NCI-H345 treated with DMSO at 0.1 percent for 48 hours (cell line): ENCODE results near the gene CEP63.

Experiments
- DNase-seq: peaks from one replicate; lab custom pipeline; 2025; ENCODE audit not compliant: unreplicated experiment; lab: John Stamatoyannopoulos, UW

CEP63 gene

DNA sequence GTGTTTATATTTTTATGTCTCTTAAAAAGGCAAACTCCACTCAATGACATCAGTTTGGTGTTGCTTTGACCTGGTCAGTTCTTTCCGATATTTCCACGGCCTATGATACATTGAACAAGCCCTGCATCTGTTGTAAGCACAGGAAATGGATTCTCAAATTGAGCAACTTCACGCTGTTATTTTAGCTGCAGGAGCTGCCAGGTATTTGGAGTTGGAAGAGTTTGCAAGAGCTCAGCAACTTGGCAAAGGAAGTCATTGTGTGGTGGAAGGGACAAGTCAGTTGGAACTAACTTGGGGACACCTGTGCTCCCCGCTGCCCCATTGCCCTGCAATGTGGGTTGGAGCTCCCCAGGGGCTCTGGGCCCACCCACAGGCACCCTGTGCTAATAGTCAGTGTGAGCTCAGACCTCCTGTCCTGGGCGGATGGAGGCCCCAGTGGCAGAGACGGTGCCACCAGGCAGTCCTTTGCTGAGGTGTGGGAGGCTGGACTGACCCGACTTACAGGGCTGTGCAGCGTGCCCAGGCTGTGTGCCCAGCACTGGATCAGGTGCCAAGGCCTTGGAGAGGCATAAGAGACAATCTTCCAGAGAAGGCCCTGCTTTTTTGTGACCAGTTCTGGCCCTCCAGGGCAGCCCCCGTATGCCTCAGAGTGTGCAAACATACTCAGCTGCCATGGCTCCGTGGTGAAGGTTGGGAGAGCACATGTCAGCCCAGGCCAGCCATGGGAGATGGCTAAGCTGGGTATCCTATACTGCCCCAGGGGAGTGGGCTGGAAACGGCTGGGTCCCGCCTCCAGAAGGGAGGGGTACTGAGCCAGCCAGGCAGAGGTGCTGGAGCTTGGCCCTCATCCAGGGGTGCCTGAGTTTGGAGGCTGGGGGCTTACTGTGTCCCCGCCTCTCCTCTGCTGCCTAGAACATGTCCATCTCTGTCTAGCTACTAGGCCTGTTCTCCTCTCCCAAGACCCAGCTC, 121.5 kb downstream of the CEP63 start:
- no peak for DNase-seq

DNA sequence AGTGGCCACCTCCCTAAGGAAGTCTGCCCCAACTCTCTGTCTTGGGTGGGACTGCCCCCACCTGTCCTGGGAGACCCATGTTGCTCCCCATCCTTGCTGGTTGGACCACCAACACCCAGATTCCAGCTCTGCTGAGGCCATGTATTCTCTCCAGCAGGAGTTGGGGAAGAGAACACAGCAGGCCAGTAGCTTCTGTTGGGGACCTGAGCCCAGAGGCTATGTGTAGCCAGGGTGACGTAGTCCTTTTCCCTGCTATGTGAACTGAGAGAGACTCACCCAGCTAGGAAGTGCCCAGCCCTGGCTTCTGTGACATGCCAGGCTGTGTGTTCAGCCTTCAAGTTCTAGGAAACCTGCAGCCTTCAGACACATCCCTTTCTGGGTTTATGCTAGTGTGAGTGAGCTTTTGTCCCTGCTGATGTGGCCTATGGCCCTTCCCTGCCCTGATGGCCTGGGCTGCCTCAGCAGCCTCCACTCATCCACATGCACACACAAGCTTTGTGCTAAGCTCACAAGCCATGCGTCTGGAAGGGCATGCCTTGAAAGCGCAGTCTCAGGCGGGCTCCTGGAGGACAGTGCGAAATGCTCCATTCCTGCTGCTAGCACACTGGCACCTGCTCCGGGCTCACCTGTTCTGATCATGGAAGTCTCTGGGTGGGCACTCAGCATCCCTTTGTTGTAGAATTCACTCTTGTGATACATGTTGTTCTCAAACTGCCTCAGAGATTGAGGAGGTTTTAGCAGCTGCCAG, 122.3 kb downstream of the CEP63 start:
- DNase-seq, result no peak

DNA sequence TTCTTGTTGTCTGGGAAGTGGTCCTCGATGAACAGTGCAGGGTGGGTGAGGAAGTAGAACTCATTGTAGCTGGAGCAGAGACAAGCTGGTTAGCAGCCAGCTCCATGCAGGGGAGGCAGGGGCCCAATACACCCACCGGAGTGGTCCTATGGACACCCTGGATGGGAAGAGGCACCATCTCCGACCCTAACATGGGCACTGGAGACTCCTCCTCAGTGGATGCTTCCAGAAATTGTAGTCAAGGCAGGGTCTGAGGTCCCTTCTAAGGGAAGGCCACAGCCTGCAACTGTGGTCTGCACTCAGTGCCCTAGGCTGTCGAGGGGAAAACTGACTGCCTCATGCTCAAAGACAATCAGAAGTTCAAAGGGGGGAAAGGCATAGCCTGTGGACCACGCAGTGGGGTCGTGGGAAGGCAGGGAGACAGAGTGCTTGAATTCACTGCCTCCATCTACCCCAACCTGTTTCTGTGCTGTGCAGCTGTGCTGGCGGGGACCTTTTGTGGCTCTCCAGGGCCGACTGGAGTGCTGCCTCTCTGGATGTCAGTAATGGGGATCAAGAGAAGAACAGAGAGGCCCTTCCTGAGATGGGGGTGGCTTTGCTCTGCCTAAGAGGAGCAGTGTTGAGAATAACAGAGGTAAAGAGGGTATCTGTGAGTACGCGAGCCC, 123.0 kb downstream of the CEP63 start:
- DNase-seq, result no peak

DNA sequence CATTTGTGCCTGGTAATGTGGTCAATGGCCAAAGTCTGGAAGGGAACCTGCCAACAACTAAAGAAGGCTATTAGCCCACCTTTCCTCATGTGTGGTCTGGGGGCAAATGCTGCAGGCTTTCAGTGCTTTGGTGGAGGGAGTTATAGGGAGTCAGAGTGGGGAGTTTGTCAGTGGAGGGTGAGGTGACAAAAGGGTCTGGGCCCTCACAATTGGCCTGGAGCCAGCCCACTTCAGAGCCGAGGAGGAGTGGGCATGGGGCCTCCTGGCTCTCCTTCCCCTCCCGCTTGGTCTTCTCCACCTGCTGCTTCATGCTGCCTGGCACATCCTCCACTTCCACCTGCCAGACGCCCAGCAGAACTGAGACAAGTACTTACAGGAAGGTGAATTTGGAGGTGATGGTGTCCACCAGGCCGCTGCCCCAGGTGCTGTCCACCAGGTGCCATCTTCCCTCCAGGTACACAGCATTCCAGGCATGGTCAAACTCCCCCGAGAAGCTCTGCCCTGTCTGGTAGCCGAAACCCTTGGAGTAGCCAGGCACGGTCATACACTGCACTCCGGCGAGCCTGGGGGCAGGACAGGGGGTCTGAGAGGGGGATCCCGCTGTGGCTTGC, 124.1 kb downstream of the CEP63 start:
- DNase-seq, result no peak

DNA sequence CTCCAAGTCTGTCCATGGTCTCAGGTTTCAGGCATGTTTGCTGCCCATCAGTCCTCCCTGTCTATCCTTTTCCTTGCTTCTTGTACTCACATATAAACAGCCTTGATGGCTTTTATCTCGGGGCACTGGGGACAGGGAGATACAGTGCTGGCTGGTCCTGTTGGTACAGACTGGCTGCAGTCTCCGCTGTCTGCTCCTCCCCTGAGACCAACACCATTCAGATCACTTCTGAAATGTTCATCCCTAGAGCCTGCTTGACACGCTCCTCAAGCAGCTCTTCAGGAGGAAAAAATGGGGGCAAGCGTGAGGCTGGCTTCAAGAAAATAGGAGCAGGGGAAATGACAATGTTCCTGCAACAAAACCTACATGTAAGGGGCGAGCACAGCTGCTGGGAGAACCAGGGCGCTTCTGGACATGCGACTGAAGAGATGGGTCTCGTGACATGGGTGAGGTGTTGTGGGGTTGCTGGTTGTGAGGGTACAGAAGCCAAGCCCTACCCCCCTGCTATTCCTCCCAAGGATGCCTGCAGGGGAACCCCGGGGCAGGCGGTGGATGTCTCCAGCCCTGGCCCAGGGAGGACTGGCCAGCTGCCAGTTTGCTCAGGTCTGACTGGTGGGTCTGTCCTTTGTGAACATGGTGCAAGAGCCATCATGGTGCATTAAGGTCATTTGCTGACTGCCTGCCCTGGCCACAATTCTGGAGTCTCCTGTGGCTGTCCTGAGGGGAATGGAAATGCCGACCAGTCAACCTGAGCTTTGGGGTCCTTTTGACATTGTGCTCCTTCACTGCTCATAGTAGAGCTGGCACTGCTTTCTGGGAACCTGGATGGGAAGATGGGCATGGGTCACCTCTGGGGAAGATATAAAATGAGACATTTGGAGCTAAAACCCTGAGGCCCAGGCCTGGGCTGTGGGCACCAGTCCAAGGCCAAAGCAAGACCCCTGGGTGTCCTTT, 124.9 kb downstream of the CEP63 start:
- DNase-seq, result no peak

DNA sequence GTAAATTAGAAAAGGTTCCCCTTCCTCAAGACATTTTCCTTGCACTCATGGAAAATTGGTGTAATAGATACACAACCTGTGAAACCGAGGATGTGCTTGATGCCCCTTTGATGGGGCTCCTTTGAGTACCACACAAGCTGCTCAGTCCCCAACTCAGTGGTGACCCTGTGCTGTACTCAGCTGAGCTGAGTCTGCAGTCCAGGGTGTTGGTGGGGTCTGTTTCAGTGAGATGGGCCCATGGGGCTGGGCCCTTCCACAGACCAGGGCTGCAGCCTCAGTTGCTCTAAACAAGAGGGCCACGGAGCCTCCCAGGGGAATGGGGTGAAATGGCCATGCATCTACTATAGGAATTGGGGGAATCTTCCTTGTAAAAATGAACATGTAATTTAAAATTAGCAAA, 125.7 kb downstream of the CEP63 start:
- DNase-seq, result no peak

DNA sequence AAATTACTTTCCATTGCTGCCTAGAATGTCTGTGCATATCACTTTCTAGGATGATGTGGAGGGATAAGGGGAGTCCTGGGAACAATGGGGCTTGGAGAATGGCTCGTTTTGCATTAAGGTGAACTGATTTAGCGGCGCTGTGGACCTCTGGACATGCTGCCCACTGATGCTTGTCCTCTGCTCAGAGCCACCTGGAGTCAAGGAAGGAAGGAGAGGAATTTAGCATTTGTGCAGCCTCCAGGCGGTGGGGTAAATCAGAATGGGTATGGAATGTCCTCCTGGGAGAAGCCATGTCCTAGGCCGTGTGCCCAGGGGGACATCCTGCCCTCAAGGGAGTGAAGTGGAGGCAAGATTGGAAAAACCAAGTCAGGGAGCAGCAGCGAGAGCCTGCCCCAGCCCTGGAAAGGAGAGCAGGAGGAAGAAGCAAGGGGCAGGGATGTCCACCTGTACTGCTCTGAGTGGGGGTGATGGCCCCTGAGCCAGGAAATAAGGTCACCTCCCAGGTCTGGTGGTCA, 127.2 kb downstream of the CEP63 start:
- DNase-seq, result no peak

DNA sequence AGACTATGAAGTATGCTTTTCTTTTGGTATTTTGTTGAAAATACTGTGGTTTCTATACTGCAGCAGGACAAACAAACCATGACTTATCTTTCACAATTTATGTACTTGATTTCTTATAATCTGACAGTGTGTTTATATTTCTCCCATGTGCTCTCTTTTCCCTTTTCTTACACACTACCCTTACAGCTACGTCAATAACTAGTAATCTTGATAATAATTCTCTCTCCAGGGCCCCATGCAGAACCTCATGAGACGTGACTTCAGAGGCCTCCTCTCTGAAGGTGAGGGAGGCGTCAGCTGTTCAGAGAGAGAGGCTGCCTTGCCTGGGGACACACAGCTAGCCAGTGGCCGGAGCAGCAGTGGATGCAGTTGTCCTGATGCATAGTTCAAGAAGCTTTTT, 129.1 kb downstream of the CEP63 start:
- no peak for DNase-seq

DNA sequence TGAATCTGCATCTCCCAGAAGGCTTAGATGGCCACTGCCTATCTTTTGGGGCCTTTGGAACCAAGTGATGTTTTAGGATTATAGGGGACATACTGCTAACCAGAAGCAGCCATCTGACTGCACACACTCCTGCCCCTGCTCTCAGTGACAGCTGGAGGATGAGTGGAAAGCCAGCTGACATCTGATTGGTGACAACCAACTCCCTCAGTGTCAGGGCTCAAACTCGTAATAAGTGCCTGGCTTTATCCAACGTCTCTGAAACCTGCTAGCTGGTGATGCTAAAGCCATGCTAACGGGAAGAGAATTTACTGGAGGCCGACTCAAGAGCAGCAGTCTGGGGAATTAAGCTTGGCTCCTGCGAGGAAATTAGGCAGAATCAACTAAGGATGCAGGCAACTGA, 129.9 kb downstream of the CEP63 start:
- no peak for DNase-seq

DNA sequence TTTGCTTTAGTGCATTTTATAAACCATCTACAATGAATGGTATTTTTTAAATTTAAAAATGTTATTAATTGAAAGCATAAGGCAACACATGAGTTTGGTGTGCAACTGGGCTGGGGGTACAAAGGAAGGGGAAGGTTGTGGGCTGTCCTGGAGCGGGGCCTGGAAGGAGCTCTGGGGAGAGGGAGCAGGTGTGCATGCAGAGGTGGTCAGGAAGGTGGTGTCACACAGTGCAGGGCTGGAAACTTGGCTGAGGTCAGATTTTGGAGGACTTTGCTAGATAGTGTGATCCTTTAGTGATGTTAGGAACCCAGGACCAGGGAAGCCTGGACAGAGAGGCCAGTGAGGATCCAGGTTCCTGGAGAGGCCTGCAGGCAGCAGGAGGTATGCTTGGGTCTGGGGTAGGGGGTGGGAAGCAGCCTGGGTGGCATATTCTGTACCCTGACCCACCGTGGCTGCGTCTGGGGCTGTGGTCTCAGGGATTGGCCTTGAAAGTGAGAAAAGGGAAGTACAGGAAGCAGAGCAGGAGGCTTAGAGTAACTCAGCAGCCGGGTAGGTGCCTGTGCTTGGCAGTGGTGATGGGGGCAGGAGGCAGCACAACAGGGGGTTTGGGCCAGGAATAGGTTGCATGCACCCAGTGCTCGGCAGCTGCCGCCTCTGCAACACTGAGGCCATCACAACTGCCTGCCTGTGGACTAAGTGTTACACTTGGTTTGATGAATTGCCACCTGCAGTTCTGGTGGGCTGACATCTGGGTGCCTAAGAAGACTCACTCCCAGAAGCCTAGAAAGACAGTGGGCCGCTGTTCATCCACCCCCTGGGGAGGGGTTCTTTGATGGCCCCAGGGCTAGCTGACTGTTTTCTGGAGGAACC, 132.0 kb downstream of the CEP63 start:
- DNase-seq, result no peak

DNA sequence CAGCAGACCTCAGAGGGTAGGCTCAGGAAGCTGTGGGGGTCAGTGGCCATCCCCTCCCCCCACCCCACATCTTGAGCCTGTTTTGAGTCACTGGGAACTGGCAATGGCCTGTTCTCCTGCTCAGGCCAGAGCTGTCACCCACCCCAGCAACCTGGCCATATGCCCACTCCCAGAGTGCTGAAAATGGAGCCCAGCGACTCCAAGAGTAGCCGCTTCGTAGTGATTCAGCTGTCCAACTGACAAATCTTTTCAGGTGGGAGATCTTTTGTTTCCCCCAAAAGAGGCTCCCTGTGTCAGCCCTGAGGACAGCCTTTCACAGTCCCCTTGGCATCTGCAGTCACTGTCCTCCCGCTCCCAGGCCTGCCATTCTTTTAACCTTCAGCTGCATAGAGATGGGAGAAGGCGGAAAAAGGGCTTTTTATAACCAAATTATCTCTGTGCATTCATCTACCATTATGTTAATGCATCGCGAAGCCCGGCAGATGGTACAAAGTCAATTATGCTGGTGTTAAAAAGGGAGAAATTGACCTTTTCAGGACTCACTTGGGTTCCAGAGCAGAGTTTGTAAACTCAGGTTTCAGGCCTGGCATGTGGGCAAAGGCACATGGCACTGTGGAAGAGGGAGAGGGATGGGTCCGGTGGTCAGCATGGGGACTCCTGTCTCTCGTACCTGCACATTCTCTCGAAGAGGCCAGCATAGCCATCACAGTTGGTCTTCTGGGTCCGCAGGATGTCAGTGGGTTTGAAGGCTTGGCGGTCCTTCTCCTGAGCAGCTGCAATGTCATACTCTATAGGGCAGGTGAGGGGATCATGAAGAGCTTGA, 132.8 kb downstream of the CEP63 start:
- DNase-seq, result no peak

DNA sequence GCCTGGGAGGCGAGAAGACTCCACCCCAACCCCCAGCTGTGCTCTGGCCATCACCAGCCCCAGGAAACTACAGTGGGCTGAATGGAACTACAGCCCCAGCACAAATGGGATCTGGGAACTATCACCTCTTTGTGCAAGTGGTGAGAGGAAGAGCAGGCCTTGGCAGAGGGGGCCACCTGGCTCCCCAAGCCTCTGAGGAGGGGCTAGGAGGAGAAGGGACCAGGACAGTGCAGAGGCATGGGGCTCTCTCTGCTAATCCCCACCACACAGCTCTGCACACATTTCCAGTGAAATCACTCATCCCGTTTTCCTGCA, 133.4 kb downstream of the CEP63 start:
- no peak for DNase-seq

DNA sequence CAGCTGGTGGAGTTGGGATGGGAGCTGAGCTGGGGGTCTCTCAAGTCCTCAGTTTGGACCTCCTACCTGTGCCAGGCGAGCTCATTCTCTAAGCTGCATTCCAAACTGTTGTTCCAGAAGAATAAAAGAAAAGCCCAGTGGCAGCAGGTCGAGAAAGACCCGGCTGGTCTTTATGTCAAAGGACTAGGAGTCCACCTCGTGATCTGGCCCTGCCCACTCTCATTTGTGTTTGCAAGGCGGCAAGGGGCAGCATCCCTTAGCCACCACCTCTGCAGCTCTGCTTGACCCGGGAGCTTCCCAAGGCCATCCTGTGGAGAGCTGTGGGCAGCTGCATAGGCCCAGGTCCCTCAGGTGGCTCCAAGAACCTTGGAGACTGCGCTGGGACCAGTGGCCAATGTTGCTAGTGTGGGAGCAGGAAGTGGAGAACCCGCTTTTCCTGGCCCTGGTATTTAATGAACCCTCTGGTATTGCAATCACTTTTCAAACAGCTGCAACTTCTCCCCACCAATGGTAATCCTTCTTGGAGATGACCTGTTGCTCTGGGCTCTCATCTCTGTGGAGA, 134.1 kb downstream of the CEP63 start:
- no peak for DNase-seq

DNA sequence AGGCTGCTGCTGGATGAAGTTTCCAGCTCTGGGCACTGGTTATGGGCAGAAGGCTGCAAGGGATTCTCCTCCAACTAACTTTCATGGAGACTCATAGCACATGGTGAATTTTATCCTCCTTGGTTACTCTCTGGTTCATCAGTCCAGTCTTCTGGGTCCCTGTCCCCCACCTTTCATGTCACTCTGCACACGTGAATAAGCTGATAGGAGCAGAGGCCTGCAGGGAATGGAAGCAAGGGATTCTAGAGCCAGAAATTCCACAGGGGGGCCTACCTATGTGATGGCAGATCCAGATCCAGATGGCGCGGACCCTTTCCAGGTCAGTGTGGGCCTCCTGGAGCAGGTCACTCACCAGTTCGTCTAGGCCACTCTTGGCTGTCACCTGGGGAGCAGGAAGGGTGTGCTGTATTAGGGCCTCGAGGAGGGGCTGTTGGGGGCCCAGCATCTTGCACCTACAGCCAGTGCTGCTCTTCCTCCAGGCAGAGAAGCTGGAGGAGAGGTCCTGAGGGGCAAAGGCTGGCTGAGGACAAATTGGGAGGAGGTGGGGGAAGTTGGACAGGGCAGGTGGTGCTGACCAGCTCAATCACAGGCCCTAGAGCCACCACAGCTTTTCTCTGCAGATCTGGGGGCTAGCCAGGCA, 134.7 kb downstream of the CEP63 start:
- DNase-seq, result no peak

DNA sequence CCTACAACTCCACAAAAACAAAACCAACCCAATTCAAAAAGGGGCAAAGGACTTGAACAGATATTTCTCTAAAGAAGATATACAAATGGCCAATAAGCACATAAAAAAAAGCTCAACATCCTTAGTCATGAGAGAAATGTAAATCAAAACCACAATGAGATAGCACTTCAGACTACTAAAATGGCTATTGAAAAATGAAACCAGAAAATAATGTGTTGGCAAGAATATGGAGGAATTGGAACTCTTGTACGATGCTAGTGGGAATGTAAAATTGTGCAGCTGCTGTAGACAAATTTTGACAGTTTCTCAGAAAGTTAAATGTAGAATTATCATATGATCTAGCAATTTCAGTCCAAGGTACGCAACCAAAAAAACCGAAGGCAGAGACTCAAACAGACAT, 136.0 kb downstream of the CEP63 start:
- DNase-seq, result no peak

DNA sequence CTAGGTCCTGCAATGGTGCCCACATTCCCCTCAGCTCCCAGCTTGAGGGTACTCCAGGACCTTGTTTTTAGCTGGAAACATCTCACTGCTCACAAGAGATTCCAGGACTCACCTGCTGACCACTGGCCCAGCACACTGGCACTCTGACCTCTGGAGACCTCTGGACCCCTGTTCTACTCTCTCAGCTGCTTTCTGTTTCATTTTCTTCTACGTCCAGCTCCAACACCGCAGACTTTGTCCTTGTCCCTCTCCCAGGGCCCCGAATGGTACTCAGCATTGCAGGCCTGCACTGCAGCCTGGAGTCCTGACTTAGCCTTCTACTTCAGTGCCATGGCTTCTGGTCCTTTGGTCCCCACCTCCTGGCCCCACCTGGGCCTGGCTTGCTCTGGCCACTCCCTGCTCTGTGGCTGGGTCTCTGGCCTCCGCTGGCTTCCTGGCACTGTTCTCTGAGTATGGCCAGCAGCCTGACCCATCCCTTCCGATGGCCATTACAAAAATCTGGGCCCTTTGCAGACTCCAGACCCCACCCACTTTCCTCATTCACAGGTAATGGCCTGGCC, 137.0 kb downstream of the CEP63 start:
- DNase-seq, result no peak

DNA sequence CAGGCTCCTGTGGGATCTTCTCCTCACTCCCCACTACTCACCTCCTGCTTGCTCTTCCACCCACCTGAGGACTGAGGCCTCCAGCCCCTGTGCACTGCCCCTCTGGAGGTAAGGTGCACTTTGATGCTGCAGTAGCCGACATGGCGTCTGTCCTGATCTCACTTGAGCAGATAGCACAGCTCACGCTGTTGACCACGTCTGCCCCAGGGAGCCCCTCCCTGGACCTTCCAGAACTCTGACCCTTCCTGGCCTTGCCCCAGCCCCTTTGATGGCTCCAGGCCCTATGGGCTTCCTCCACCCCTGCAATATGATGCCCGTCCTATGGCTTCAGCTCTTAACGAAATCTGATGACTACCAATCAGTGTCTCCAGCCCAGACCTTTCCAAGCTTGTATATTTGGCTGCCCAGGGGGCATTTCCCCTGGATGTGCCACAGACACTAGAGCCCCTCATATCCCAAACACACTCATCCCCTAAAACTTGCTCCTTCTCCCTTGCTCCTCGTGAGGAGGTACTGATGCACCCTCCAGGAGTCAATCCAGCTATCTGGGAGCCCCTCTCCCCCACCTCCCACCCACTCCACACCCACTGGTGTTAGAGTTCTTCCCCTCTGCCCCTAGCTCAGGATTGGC, 137.9 kb downstream of the CEP63 start:
- DNase-seq, result no peak
